Measurements from ENCODE around the gene USF1.
"Not testable (repeated sequence)": the region's sequence is repeated elsewhere in the genome, so short reads cannot be mapped to it uniquely, and the experiment has no call there.

USF1 gene

GRCh38 chr1:161070761-161071160, 25.0 kb upstream of the USF1 start:
- Histone ChIP-seq H3K4me1 (ENCODE audit: insufficient read depth, low read length) (no peaks in the 10 kb centered on the region; the same call in 1 of the 2 replicates), H3K9ac (ENCODE audit: low read depth, low read length) (no peak overlapping the region), H3K9me3 (ENCODE audit: control insufficient read depth, insufficient read depth, low read length) (0 out of 2 replicates have a peak, but pooled peaks cover 2% of the 10 kb centered on the region), H3K36me3 (ENCODE audit: insufficient read depth, low read length) (no peaks in the 10 kb centered on the region)

- no peaks in the 10 kb centered on the region for H3K36me3 ChIP-seq (ENCODE audit: insufficient read depth, low read length)
- H3K9me3 ChIP-seq (ENCODE audit: control insufficient read depth, insufficient read depth, low read length) = 0 out of 2 replicates have a peak, but pooled peaks cover 2% of the 10 kb centered on the region
- H3K9ac ChIP-seq (ENCODE audit: low read depth, low read length) = no peak within 1 kb of the TSS
- no peaks in the 10 kb centered on the region; the same call in 1 of the 2 replicates for H3K4me1 ChIP-seq (ENCODE audit: insufficient read depth, low read length)
These were observed 24.0 kb upstream of the USF1 start, which contains the start of gene ARHGAP30 for GRCh38 chr1:161069731-161070270. Gene ARHGAP30, minus strand, starts transcription at chr1:161069891. Its CDS starts 267 bp downstream, at chr1:161069624.

- Histone ChIP-seq H3K9ac (ENCODE audit: low read depth, low read length) (no peak overlapping the region), H3K9me3 (ENCODE audit: control insufficient read depth, insufficient read depth, low read length) (0 out of 2 replicates have a peak, but pooled peaks cover 2% of the 10 kb centered on the region), H3K4me1 (ENCODE audit: insufficient read depth, low read length) (no peaks in the 10 kb centered on the region; the same call in 1 of the 2 replicates), H3K36me3 (ENCODE audit: insufficient read depth, low read length) (no peaks in the 10 kb centered on the region)
These were observed 23.5 kb upstream of the USF1 start for GRCh38 chr1:161069241-161069640.

GRCh38 chr1:161068306-161069234, 22.8 kb upstream of the USF1 start:
- Histone ChIP-seq H3K4me1 (ENCODE audit: insufficient read depth, low read length) (peaks cover 4% of the 10 kb centered on the region), H3K36me3 (ENCODE audit: insufficient read depth, low read length) (no peaks in the 10 kb centered on the region), H3K9ac (ENCODE audit: low read depth, low read length) (no peak overlapping the region), H3K9me3 (ENCODE audit: control insufficient read depth, insufficient read depth, low read length) (0 out of 2 replicates have a peak, but pooled peaks cover 2% of the 10 kb centered on the region)

- no peak overlapping the region for H3K9ac ChIP-seq (ENCODE audit: low read depth, low read length)
- H3K4me1 ChIP-seq (ENCODE audit: insufficient read depth, low read length) = peaks cover 4% of the 10 kb centered on the region
- H3K36me3 ChIP-seq (ENCODE audit: insufficient read depth, low read length) = no peaks in the 10 kb centered on the region
- 0 out of 2 replicates have a peak, but pooled peaks cover 2% of the 10 kb centered on the region for H3K9me3 ChIP-seq (ENCODE audit: control insufficient read depth, insufficient read depth, low read length)
These were observed 20.9 kb upstream of the USF1 start for GRCh38 chr1:161066694-161067093.

GRCh38 chr1:161065681-161066080, 19.9 kb upstream of the USF1 start:
- H3K9ac ChIP-seq (ENCODE audit: low read depth, low read length); H3K9me3 ChIP-seq (ENCODE audit: control insufficient read depth, insufficient read depth, low read length); H3K4me1 ChIP-seq (ENCODE audit: insufficient read depth, low read length); H3K36me3 ChIP-seq (ENCODE audit: insufficient read depth, low read length): not testable (repeated sequence)

- not testable (repeated sequence) for H3K4me1 ChIP-seq (ENCODE audit: insufficient read depth, low read length); H3K9me3 ChIP-seq (ENCODE audit: control insufficient read depth, insufficient read depth, low read length); H3K9ac ChIP-seq (ENCODE audit: low read depth, low read length); H3K36me3 ChIP-seq (ENCODE audit: insufficient read depth, low read length)
These were observed 18.2 kb upstream of the USF1 start for GRCh38 chr1:161063936-161064335.

- Histone ChIP-seq H3K4me1 (ENCODE audit: insufficient read depth, low read length) (peaks cover 8% of the 10 kb centered on the region), H3K36me3 (ENCODE audit: insufficient read depth, low read length) (no peaks in the 10 kb centered on the region), H3K9ac (ENCODE audit: low read depth, low read length) (no peak overlapping the region), H3K9me3 (ENCODE audit: control insufficient read depth, insufficient read depth, low read length) (no peaks in the 10 kb centered on the region)
These were observed 15.6 kb upstream of the USF1 start for GRCh38 chr1:161061419-161061818.

GRCh38 chr1:161059293-161059692, 13.5 kb upstream of the USF1 start:
- Histone ChIP-seq H3K36me3 (ENCODE audit: insufficient read depth, low read length) (no peaks in the 10 kb centered on the region), H3K9ac (ENCODE audit: low read depth, low read length) (no peak overlapping the region)

GRCh38 chr1:161054805-161055204, 9.0 kb upstream of the USF1 start:
- Histone ChIP-seq H3K9ac (ENCODE audit: low read depth, low read length) (no peak overlapping the region), H3K36me3 (ENCODE audit: insufficient read depth, low read length) (no peaks in the 10 kb centered on the region), H3K9me3 (ENCODE audit: control insufficient read depth, insufficient read depth, low read length) (no peaks in the 10 kb centered on the region), H3K4me1 (ENCODE audit: insufficient read depth, low read length) (peaks cover 2% of the 10 kb centered on the region; the same call in 1 of the 2 replicates)

More at GRCh38 chr1:161059293-161059692, 13.5 kb upstream of the USF1 start:
- Histone ChIP-seq H3K4me1 (ENCODE audit: insufficient read depth, low read length) (peaks cover 8% of the 10 kb centered on the region), H3K9me3 (ENCODE audit: control insufficient read depth, insufficient read depth, low read length) (no peaks in the 10 kb centered on the region)

GRCh38 chr1:161054232-161054631, 8.5 kb upstream of the USF1 start:
- H3K4me1 ChIP-seq (ENCODE audit: insufficient read depth, low read length) = no peaks in the 10 kb centered on the region
- no peaks in the 10 kb centered on the region for H3K36me3 ChIP-seq (ENCODE audit: insufficient read depth, low read length)
- no peak overlapping the region for H3K9ac ChIP-seq (ENCODE audit: low read depth, low read length)
- no peaks in the 10 kb centered on the region for H3K9me3 ChIP-seq (ENCODE audit: control insufficient read depth, insufficient read depth, low read length)

GRCh38 chr1:161052899-161053298, 7.1 kb upstream of the USF1 start:
- no peak overlapping the region for H3K9ac ChIP-seq (ENCODE audit: low read depth, low read length)
- H3K4me1 ChIP-seq (ENCODE audit: insufficient read depth, low read length) = no peaks in the 10 kb centered on the region
- H3K36me3 ChIP-seq (ENCODE audit: insufficient read depth, low read length) = no peaks in the 10 kb centered on the region
- no peaks in the 10 kb centered on the region for H3K9me3 ChIP-seq (ENCODE audit: control insufficient read depth, insufficient read depth, low read length)

GRCh38 chr1:161051219-161051618, 5.4 kb upstream of the USF1 start:
- no peaks in the 10 kb centered on the region for H3K4me1 ChIP-seq (ENCODE audit: insufficient read depth, low read length)
- no peaks in the 10 kb centered on the region for H3K9me3 ChIP-seq (ENCODE audit: control insufficient read depth, insufficient read depth, low read length)
- H3K9ac ChIP-seq (ENCODE audit: low read depth, low read length) = no peak overlapping the region
- no peaks in the 10 kb centered on the region for H3K36me3 ChIP-seq (ENCODE audit: insufficient read depth, low read length)

GRCh38 chr1:161048949-161049722, 3.4 kb upstream of the USF1 start:
- Histone ChIP-seq H3K36me3 (ENCODE audit: insufficient read depth, low read length) (no peaks in the 10 kb centered on the region), H3K4me1 (ENCODE audit: insufficient read depth, low read length) (peaks cover 5% of the 10 kb centered on the region; the same call in 1 of the 2 replicates), H3K9ac (ENCODE audit: low read depth, low read length) (no peak overlapping the region), H3K9me3 (ENCODE audit: control insufficient read depth, insufficient read depth, low read length) (no peaks in the 10 kb centered on the region)
